Loucy (cell line): ENCODE measurements around the gene PACRG.

Source experiments
- H2AFZ ChIP-seq: fragments of 200-600 bp; sonication (generic); 2 replicates; pipeline ENCODE4 v1.6.0; 2016; ENCODE audit warnings: antibody characterized with exemption, mild to moderate bottlenecking, low read length, moderate library complexity
- H3F3A ChIP-seq: fragments of 200-600 bp; 2 replicates; pipeline ENCODE4 v1.6.0; 2016; ENCODE audit warnings: antibody characterized with exemption, low read depth, mild to moderate bottlenecking
- H3K27me3 ChIP-seq: fragments of 200-600 bp; sonication (generic); 2 replicates; pipeline ENCODE4 v1.6.1; 2014; ENCODE audit warnings: low read length, mild to moderate bottlenecking; ENCODE audit not compliant: insufficient read depth, poor library complexity, severe bottlenecking
- H3K36me3 ChIP-seq: fragments of 200-600 bp; sonication (generic); 2 replicates; pipeline ENCODE4 v1.6.1; 2016; ENCODE audit warnings: low read length; ENCODE audit not compliant: insufficient read depth
- H3K4me1 ChIP-seq: fragments of 200-600 bp; sonication (generic); 2 replicates; pipeline ENCODE4 v1.5.1; 2014; ENCODE audit warnings: low read length, mild to moderate bottlenecking; ENCODE audit not compliant: insufficient read depth, poor library complexity, severe bottlenecking
- H3K4me2 ChIP-seq: fragments of 200-600 bp; sonication (generic); 2 replicates; pipeline ENCODE4 v1.6.0; 2014; ENCODE audit warnings: antibody characterized with exemption, low read length, low read depth, mild to moderate bottlenecking; ENCODE audit not compliant: poor library complexity, severe bottlenecking
- H3K4me3 ChIP-seq: fragments of 200-600 bp; sonication (generic); 2 replicates; pipeline ENCODE4 v1.5.1; 2014; ENCODE audit warnings: low read length, mild to moderate bottlenecking, mixed read lengths; ENCODE audit not compliant: poor library complexity, severe bottlenecking
- H3K79me2 ChIP-seq: fragments of 200-600 bp; sonication (generic); 2 replicates; pipeline ENCODE4 v1.6.1; 2014; ENCODE audit warnings: low read length; ENCODE audit not compliant: insufficient read depth
- H3K9ac ChIP-seq: fragments of 200-600 bp; sonication (generic); 2 replicates; pipeline ENCODE4 v1.6.0; 2014; ENCODE audit warnings: mild to moderate bottlenecking, low read depth, low read length, moderate library complexity; ENCODE audit not compliant: poor library complexity, severe bottlenecking
- H3K9me2 ChIP-seq: fragments of 200-600 bp; sonication (generic); replicated peaks from 2 replicates; pipeline ENCODE4 v1.6.1; 2016; ENCODE audit warnings: low read depth, low read length, mixed read lengths
- H3K9me3 ChIP-seq: fragments of 200-600 bp; sonication (generic); 2 replicates; pipeline ENCODE4 v1.6.1; 2014; ENCODE audit warnings: mild to moderate bottlenecking, antibody characterized with exemption, low read length, low read depth; ENCODE audit not compliant: insufficient read depth
- H4K20me1 ChIP-seq: fragments of 200-600 bp; sonication (generic); 2 replicates; pipeline ENCODE4 v1.6.0; 2014; ENCODE audit warnings: antibody characterized with exemption, low read length, mild to moderate bottlenecking; ENCODE audit not compliant: insufficient read depth, poor library complexity, severe bottlenecking
- CTCF ChIP-seq: fragments of 200-600 bp; sonication (generic); conservative IDR thresholded peaks from 2 replicates; pipeline ENCODE4 v1.5.1; 2014; ENCODE audit warnings: mild to moderate bottlenecking, antibody characterized with exemption, low read length
- EZH2phosphoT487 ChIP-seq: fragments of 200-600 bp; IDR thresholded peaks from 2 replicates; pipeline ENCODE4 v1.6.1; 2018; ENCODE audit warnings: antibody characterized with exemption, mild to moderate bottlenecking, moderate library complexity, borderline replicate concordance

PACRG gene

GRCh38 chr6:163284151-163284550 lies 556.4 kb downstream of the PACRG start:
- H2AFZ ChIP-seq, result no peak overlapping the region
- no peak overlapping the region for H3K9ac ChIP-seq

GRCh38 chr6:163285691-163286090 lies 557.9 kb downstream of the PACRG start:
- no peaks in the 10 kb centered on the region for H3K79me2 ChIP-seq
- H3K27me3 ChIP-seq, result no peaks in the 10 kb centered on the region
- no peak for TF ChIP-seq EZH2phosphoT487
- no peak for TF ChIP-seq CTCF
- no peaks in the 10 kb centered on the region for H4K20me1 ChIP-seq
- H3K4me1 ChIP-seq, result no peaks in the 10 kb centered on the region
- no peak overlapping the region for H3K4me2 ChIP-seq
- no peak overlapping the region for H3K9ac ChIP-seq
- H3K9me2 ChIP-seq, result no peaks in the 10 kb centered on the region
- H3K9me3 ChIP-seq, result no peaks in the 10 kb centered on the region; the same call in 1 of the 2 replicates
- no peaks in the 10 kb centered on the region for H3K36me3 ChIP-seq
- no peak overlapping the region for H3K4me3 ChIP-seq
- H3F3A ChIP-seq, result no peaks in the 10 kb centered on the region
- no peak overlapping the region for H2AFZ ChIP-seq

More at GRCh38 chr6:163284151-163284550, 556.4 kb downstream of the PACRG start:
- TF ChIP-seq EZH2phosphoT487 (no peak), CTCF (no peak)
- no peaks in the 10 kb centered on the region for H3F3A ChIP-seq
- no peaks in the 10 kb centered on the region for H3K4me1 ChIP-seq
- H3K9me2 ChIP-seq, result no peaks in the 10 kb centered on the region
- H3K4me2 ChIP-seq, result no peak overlapping the region
- H4K20me1 ChIP-seq, result no peaks in the 10 kb centered on the region
- no peaks in the 10 kb centered on the region for H3K27me3 ChIP-seq
- H3K9me3 ChIP-seq, result no peaks in the 10 kb centered on the region; the same call in 1 of the 2 replicates
- no peaks in the 10 kb centered on the region for H3K36me3 ChIP-seq
- H3K79me2 ChIP-seq, result no peaks in the 10 kb centered on the region
- H3K4me3 ChIP-seq, result no peak overlapping the region

GRCh38 chr6:163287626-163288025 lies 559.9 kb downstream of the PACRG start:
- Histone ChIP-seq H3K4me1 (no peaks in the 10 kb centered on the region), H3K9me3 (no peaks in the 10 kb centered on the region; the same call in 1 of the 2 replicates), H3K9me2 (no peaks in the 10 kb centered on the region), H3F3A (no peaks in the 10 kb centered on the region), H3K27me3 (no peaks in the 10 kb centered on the region), H3K4me2 (no peak overlapping the region), H4K20me1 (no peaks in the 10 kb centered on the region), H3K4me3 (no peak overlapping the region), H3K36me3 (no peaks in the 10 kb centered on the region), H3K9ac (no peak overlapping the region), H2AFZ (no peak overlapping the region), H3K79me2 (no peaks in the 10 kb centered on the region)
- TF ChIP-seq EZH2phosphoT487 (no peak), CTCF (no peak)
